HepG2 (cell line): ENCODE results near the gene YIF1B.

Experiments
- EP300 ChIP-seq, 3 experiments: sonication (generic) in 1 of 3; formaldehyde crosslinking in 1 of 3; IDR thresholded peaks; 2 replicates each; pipeline versions ENCODE4 v1.5.1 to v1.6.1; 2011 to 2020; ENCODE audit warnings: low read depth in 2 of 3, low read length in 2 of 3, borderline replicate concordance in 1 of 3, improper control_type of control experiment in 1 of 3, mild to moderate bottlenecking in 1 of 3, missing genetic modification reagents in 1 of 3, moderate library complexity in 1 of 3
- HNRNPL ChIP-seq: fragments of 200-400 bp; formaldehyde crosslinking; IDR thresholded peaks from 2 replicates; pipeline ENCODE4 v1.6.1; 2017; ENCODE audit warnings: mild to moderate bottlenecking, low read depth, low read length
- KDM6A ChIP-seq: IDR thresholded peaks from 2 replicates; pipeline ENCODE4 v1.6.1; 2016; ENCODE audit warnings: low read depth
- ZKSCAN8 ChIP-seq: IDR thresholded peaks from 2 replicates; pipeline ENCODE4 v1.6.1; 2016; ENCODE audit warnings: borderline replicate concordance, missing genetic modification reagents, missing compliant biosample characterization
- ZMAT3 ChIP-seq: sonication (generic); formaldehyde crosslinking; conservative IDR thresholded peaks from 2 replicates; pipeline ENCODE4 v1.7.0; 2021; ENCODE audit warnings: missing genetic modification reagents
- ZNF138 ChIP-seq: sonication (generic); formaldehyde crosslinking; IDR thresholded peaks from 2 replicates; pipeline ENCODE4 v1.5.0; 2020; ENCODE audit warnings: mild to moderate bottlenecking, low read depth, missing genetic modification reagents
- TF ChIP-seq, protein P1 (sequence below): IDR thresholded peaks from 2 replicates; pipeline ENCODE4 v1.6.1; 2018; ENCODE audit warnings: missing genetic modification reagents

DNA sequence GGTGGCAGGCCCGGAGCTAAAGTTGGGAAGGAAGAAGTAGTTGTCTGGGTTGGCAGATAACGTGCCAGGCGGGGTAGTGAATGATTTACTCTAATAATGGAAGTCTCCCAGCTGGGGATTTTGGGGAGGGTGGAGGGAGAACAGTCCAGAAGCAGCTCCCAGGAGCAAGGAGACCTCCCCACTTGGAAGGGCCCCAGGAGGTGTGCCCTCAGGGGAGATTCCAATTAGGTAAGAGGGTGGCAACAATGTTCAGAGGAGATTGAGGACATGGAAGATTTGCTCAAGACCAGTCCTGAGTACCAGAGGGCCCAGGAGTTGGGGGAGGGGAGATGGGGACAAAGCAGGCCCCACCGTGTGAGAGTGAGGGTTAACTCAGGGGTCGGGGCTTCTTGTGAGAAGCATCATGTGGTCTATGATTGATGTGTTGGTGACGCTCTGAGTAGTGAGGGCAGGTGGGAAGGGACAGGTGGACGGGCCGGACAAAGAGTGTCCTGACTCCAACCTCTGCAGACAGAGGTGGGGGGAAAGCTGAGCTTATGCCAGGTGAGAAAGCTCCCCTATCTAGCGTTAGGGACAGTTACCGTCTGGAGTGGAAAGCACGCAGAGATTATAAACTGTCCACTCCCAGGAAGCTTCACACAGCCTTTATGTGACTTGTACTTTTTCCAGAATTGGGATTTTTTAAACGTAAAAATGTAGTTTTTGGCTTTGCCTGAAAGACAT is 47.8 kb downstream of the YIF1B start:
- TF ChIP-seq ZKSCAN8 (CRISPR knock-in tag) (no peak), EP300 (IDR thresholded peaks at IDR 0.05; ENCODE audit: low read depth in 2 of 2, low read length in 2 of 2) (no peak), EP300 (CRISPR knock-in tag; IDR thresholded peaks at IDR 0.05; ENCODE audit: borderline replicate concordance) (no peak), HNRNPL (no peak), ZMAT3 (CRISPR knock-in tag) (no peak), KDM6A (no peak), ZNF138 (CRISPR knock-in tag) (no peak)
- TF ChIP-seq, protein P1, sequence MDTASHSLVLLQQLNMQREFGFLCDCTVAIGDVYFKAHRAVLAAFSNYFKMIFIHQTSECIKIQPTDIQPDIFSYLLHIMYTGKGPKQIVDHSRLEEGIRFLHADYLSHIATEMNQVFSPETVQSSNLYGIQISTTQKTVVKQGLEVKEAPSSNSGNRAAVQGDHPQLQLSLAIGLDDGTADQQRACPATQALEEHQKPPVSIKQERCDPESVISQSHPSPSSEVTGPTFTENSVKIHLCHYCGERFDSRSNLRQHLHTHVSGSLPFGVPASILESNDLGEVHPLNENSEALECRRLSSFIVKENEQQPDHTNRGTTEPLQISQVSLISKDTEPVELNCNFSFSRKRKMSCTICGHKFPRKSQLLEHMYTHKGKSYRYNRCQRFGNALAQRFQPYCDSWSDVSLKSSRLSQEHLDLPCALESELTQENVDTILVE (CRISPR knock-in tag), result no peak
